Panc1 (cell line): ENCODE data around the gene TEDC1.

Source experiments
- CTCF ChIP-seq: fragments of 450-650 bp; IDR thresholded peaks from 2 replicates; pipeline ENCODE4 v1.5.1; 2017; ENCODE audit warnings: mild to moderate bottlenecking
- POLR2AphosphoS5 ChIP-seq: IDR thresholded peaks from 2 replicates; pipeline ENCODE4 v1.6.1; 2012; ENCODE audit warnings: mild to moderate bottlenecking, low read depth, low read length, moderate library complexity
- SIN3A ChIP-seq: IDR thresholded peaks from 2 replicates; pipeline ENCODE4 v1.6.1; 2012; ENCODE audit warnings: low read depth, mild to moderate bottlenecking, low read length, moderate library complexity, borderline replicate concordance; ENCODE audit not compliant: insufficient read depth

GRCh38 chr14:105503935-105504692, 13.1 kb downstream of the TEDC1 start:
- no peak for TF ChIP-seq CTCF
- TF ChIP-seq POLR2AphosphoS5: no peak
- no peak for TF ChIP-seq SIN3A
